Measurements from ENCODE around the gene ANKRD44.

ANKRD44 gene

GRCh38 chr2:197195518-197195917 lies 115.1 kb downstream of the ANKRD44 start:
- H3K4me3 ChIP-seq (ENCODE audit: low read depth, low read length), result no peak overlapping the region
- H3K4me1 ChIP-seq (ENCODE audit: control insufficient read depth, insufficient read depth, low read length), result no peaks in the 10 kb centered on the region
- no peaks in the 10 kb centered on the region for H3K27me3 ChIP-seq (ENCODE audit: control insufficient read depth, insufficient read depth, low read length)
- no peaks in the 10 kb centered on the region for H3K36me3 ChIP-seq (ENCODE audit: control insufficient read depth, insufficient read depth, low read length)
- H3K9me3 ChIP-seq (ENCODE audit: control insufficient read depth, insufficient read depth, low read length), result no peaks in the 10 kb centered on the region
- H3K9ac ChIP-seq (ENCODE audit: low read depth, low read length), result no peak overlapping the region

DNA sequence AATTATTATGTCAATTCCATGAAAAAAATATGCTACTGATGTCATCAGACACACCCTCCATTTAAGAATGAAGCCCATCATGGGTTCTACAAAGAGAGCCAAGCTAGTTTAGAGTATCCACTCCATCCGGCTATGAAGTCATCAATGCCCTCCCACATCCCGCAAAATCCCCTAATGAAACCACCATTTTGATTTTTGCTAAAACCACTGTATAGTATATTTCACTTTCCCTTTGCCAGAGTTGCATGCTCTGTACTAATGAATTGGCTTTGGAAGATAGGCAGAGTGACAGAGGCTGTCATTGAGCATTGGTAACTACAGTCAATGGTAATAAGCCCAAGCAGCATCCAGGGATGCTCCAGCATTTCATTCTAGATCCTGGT lies 118.6 kb downstream of the ANKRD44 start:
- H3K4me3 ChIP-seq (ENCODE audit: low read depth, low read length), result no peak overlapping the region
- H3K36me3 ChIP-seq (ENCODE audit: control insufficient read depth, insufficient read depth, low read length), result no peaks in the 10 kb centered on the region
- no peaks in the 10 kb centered on the region for H3K27me3 ChIP-seq (ENCODE audit: control insufficient read depth, insufficient read depth, low read length)
- no peaks in the 10 kb centered on the region for H3K4me1 ChIP-seq (ENCODE audit: control insufficient read depth, insufficient read depth, low read length)
- no peak overlapping the region for H3K9ac ChIP-seq (ENCODE audit: low read depth, low read length)
- no peaks in the 10 kb centered on the region for H3K9me3 ChIP-seq (ENCODE audit: control insufficient read depth, insufficient read depth, low read length)

- no peaks in the 10 kb centered on the region for H3K4me1 ChIP-seq (ENCODE audit: control insufficient read depth, insufficient read depth, low read length)
- H3K4me3 ChIP-seq (ENCODE audit: low read depth, low read length), result no peak overlapping the region
- H3K36me3 ChIP-seq (ENCODE audit: control insufficient read depth, insufficient read depth, low read length), result no peaks in the 10 kb centered on the region
- no peak overlapping the region for H3K9ac ChIP-seq (ENCODE audit: low read depth, low read length)
- H3K9me3 ChIP-seq (ENCODE audit: control insufficient read depth, insufficient read depth, low read length), result no peaks in the 10 kb centered on the region
- H3K27me3 ChIP-seq (ENCODE audit: control insufficient read depth, insufficient read depth, low read length), result no peaks in the 10 kb centered on the region
These were observed 119.2 kb downstream of the ANKRD44 start for GRCh38 chr2:197191177-197191939.

DNA sequence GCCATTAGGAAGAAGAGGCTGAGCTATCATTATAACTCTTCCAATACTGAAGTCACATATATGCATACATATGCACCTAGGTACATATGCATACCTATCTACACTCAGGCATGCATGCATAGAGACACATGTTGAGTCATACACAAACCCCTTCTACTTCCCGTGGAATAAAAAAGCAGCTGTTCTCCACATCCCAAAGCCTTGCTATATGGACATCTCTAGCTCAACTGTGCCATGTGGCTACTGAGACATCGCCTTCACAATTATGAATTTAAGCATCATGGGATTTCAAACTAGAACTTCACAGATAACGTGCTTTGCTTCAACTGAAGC lies 120.5 kb downstream of the ANKRD44 start:
- H3K27me3 ChIP-seq (ENCODE audit: control insufficient read depth, insufficient read depth, low read length), result no peaks in the 10 kb centered on the region
- H3K9ac ChIP-seq (ENCODE audit: low read depth, low read length), result no peak overlapping the region
- no peak overlapping the region for H3K4me3 ChIP-seq (ENCODE audit: low read depth, low read length)
- no peaks in the 10 kb centered on the region for H3K9me3 ChIP-seq (ENCODE audit: control insufficient read depth, insufficient read depth, low read length)
- H3K36me3 ChIP-seq (ENCODE audit: control insufficient read depth, insufficient read depth, low read length), result no peaks in the 10 kb centered on the region
- H3K4me1 ChIP-seq (ENCODE audit: control insufficient read depth, insufficient read depth, low read length), result no peaks in the 10 kb centered on the region

GRCh38 chr2:197189426-197190099 lies 121.0 kb downstream of the ANKRD44 start:
- H3K4me1 ChIP-seq (ENCODE audit: control insufficient read depth, insufficient read depth, low read length), result no peaks in the 10 kb centered on the region
- no peak overlapping the region for H3K9ac ChIP-seq (ENCODE audit: low read depth, low read length)

DNA sequence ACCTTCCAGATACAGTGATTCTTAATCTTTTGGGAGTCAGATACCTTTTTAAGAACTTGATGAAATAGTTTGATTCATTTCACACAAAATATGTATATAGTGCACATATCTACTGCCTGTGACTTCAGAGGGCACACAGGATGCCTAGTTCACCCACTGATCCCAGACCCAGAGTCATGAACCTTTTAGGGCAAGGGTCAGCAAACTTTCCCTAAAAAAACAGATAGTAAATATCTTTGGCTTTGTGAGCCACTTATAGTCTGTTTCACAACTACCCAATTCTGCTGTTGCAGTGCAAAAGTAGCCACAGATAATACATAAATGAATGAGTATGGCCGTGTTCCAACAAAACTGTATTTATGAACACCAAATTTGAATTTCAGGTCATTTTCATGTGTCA lies 124.9 kb downstream of the ANKRD44 start:
- Histone ChIP-seq H3K9me3 (ENCODE audit: control insufficient read depth, insufficient read depth, low read length) (no peaks in the 10 kb centered on the region), H3K27me3 (ENCODE audit: control insufficient read depth, insufficient read depth, low read length) (no peaks in the 10 kb centered on the region), H3K9ac (ENCODE audit: low read depth, low read length) (no peak overlapping the region), H3K4me1 (ENCODE audit: control insufficient read depth, insufficient read depth, low read length) (no peaks in the 10 kb centered on the region), H3K36me3 (ENCODE audit: control insufficient read depth, insufficient read depth, low read length) (no peaks in the 10 kb centered on the region), H3K4me3 (ENCODE audit: low read depth, low read length) (no peak overlapping the region)

More at GRCh38 chr2:197189426-197190099, 121.0 kb downstream of the ANKRD44 start:
- no peaks in the 10 kb centered on the region for H3K27me3 ChIP-seq (ENCODE audit: control insufficient read depth, insufficient read depth, low read length)
- no peaks in the 10 kb centered on the region for H3K36me3 ChIP-seq (ENCODE audit: control insufficient read depth, insufficient read depth, low read length)
- no peak overlapping the region for H3K4me3 ChIP-seq (ENCODE audit: low read depth, low read length)
- no peaks in the 10 kb centered on the region for H3K9me3 ChIP-seq (ENCODE audit: control insufficient read depth, insufficient read depth, low read length)

DNA sequence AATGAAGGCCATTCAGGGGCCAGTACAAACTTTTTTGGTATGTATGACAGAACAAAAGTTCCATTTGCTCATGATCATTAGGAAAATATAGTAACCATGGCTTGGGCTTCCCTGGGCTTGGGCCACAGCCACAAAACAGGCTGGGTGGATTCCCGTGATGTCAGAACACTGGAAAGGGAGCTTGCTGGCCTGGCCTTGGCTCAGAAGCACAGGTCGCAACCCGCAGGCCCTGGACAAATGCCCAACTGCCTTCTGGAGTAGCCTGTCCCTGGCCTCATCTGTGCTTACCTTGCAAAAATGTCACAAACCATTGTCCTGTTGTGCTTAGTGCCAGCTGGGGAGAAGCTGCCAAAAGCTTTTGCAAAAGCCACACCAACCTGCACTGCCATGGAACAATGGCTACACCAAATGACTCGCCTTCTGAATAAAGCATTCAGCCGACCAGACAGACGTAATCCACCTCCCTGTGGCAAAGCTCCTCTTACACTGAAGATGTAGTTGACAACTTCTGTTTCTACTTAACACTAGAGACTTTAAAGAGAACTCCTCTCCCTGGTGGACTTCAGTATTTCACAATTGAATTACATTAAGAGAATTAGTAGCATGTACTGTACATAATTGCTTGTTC lies 125.5 kb downstream of the ANKRD44 start:
- H3K36me3 ChIP-seq (ENCODE audit: control insufficient read depth, insufficient read depth, low read length), result no peaks in the 10 kb centered on the region
- H3K9ac ChIP-seq (ENCODE audit: low read depth, low read length), result no peak overlapping the region
- H3K4me3 ChIP-seq (ENCODE audit: low read depth, low read length), result no peak overlapping the region
- H3K9me3 ChIP-seq (ENCODE audit: control insufficient read depth, insufficient read depth, low read length), result no peaks in the 10 kb centered on the region
- H3K27me3 ChIP-seq (ENCODE audit: control insufficient read depth, insufficient read depth, low read length), result no peaks in the 10 kb centered on the region
- H3K4me1 ChIP-seq (ENCODE audit: control insufficient read depth, insufficient read depth, low read length), result no peaks in the 10 kb centered on the region

GRCh38 chr2:197183355-197183754 lies 127.2 kb downstream of the ANKRD44 start:
- no peaks in the 10 kb centered on the region for H3K4me1 ChIP-seq (ENCODE audit: control insufficient read depth, insufficient read depth, low read length)
- H3K9ac ChIP-seq (ENCODE audit: low read depth, low read length), result no peak overlapping the region
- no peaks in the 10 kb centered on the region for H3K36me3 ChIP-seq (ENCODE audit: control insufficient read depth, insufficient read depth, low read length)
- H3K9me3 ChIP-seq (ENCODE audit: control insufficient read depth, insufficient read depth, low read length), result no peaks in the 10 kb centered on the region
- H3K27me3 ChIP-seq (ENCODE audit: control insufficient read depth, insufficient read depth, low read length), result no peaks in the 10 kb centered on the region
- H3K4me3 ChIP-seq (ENCODE audit: low read depth, low read length), result no peak overlapping the region

GRCh38 chr2:197182668-197183067 lies 127.9 kb downstream of the ANKRD44 start:
- Histone ChIP-seq H3K36me3 (ENCODE audit: control insufficient read depth, insufficient read depth, low read length) (no peaks in the 10 kb centered on the region), H3K9me3 (ENCODE audit: control insufficient read depth, insufficient read depth, low read length) (no peaks in the 10 kb centered on the region), H3K4me1 (ENCODE audit: control insufficient read depth, insufficient read depth, low read length) (no peaks in the 10 kb centered on the region), H3K9ac (ENCODE audit: low read depth, low read length) (no peak overlapping the region), H3K27me3 (ENCODE audit: control insufficient read depth, insufficient read depth, low read length) (no peaks in the 10 kb centered on the region), H3K4me3 (ENCODE audit: low read depth, low read length) (no peak overlapping the region)

DNA sequence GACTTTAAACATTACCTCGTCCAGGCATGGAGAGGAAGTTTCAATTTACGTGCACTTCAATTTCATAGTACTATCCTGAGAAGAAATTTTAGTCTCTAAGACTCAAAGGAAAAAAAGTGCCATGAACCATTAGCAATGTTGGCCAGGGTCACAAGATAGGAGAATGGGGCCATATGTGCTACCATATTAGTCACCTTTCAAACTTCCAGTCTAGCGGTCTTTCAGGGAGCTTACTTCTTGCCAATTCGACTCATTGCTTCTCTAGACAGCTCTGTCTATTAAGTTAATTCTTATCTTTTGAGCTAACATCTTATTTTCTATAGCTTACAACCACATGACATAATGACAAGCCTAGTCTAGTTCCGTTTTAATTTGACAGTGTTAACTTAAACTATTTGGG lies 129.1 kb downstream of the ANKRD44 start:
- Histone ChIP-seq H3K9ac (ENCODE audit: low read depth, low read length) (no peak overlapping the region), H3K27me3 (ENCODE audit: control insufficient read depth, insufficient read depth, low read length) (no peaks in the 10 kb centered on the region), H3K36me3 (ENCODE audit: control insufficient read depth, insufficient read depth, low read length) (no peaks in the 10 kb centered on the region), H3K9me3 (ENCODE audit: control insufficient read depth, insufficient read depth, low read length) (no peaks in the 10 kb centered on the region), H3K4me1 (ENCODE audit: control insufficient read depth, insufficient read depth, low read length) (no peaks in the 10 kb centered on the region), H3K4me3 (ENCODE audit: low read depth, low read length) (no peak overlapping the region)

- H3K4me3 ChIP-seq (ENCODE audit: low read depth, low read length), result no peak overlapping the region
- H3K4me1 ChIP-seq (ENCODE audit: control insufficient read depth, insufficient read depth, low read length), result no peaks in the 10 kb centered on the region
- H3K27me3 ChIP-seq (ENCODE audit: control insufficient read depth, insufficient read depth, low read length), result no peaks in the 10 kb centered on the region
- no peaks in the 10 kb centered on the region for H3K36me3 ChIP-seq (ENCODE audit: control insufficient read depth, insufficient read depth, low read length)
- no peak overlapping the region for H3K9ac ChIP-seq (ENCODE audit: low read depth, low read length)
- H3K9me3 ChIP-seq (ENCODE audit: control insufficient read depth, insufficient read depth, low read length), result no peaks in the 10 kb centered on the region
These were observed 130.7 kb downstream of the ANKRD44 start for GRCh38 chr2:197179744-197180498.

Data from iPS-15b (cell line).